DND-41 (cell line): ENCODE results near the gene PLEKHG2.

ENCODE experiments used
- EZH2 ChIP-seq: IDR thresholded peaks from 3 replicates; pipeline ENCODE4 v1.6.1; 2012; ENCODE audit warnings: borderline replicate concordance, low read depth, mild to moderate bottlenecking, moderate library complexity, low read length, inconsistent platforms; ENCODE audit not compliant: severe bottlenecking
- TF ChIP-seq, protein P1 (sequence below): IDR thresholded peaks from 2 replicates; pipeline ENCODE4 v1.5.1; 2012; ENCODE audit warnings: borderline replicate concordance, low read length, moderate library complexity, mild to moderate bottlenecking; ENCODE audit not compliant: poor library complexity, severe bottlenecking; ENCODE audit errors: extremely low read depth

DNA sequence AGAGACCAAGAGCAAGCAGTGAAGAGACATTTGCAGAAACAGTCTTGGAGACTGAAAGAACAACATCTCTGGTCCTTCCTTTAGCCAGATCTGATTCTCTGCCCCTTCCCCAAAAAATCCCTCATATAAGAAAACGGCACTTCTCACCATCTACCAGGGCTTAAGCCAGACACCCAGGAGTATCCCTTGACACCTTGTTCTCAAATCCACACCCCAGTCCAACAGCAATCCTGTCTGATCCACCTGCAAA, 1.7 kb upstream of the PLEKHG2 start:
- TF ChIP-seq, protein P1, sequence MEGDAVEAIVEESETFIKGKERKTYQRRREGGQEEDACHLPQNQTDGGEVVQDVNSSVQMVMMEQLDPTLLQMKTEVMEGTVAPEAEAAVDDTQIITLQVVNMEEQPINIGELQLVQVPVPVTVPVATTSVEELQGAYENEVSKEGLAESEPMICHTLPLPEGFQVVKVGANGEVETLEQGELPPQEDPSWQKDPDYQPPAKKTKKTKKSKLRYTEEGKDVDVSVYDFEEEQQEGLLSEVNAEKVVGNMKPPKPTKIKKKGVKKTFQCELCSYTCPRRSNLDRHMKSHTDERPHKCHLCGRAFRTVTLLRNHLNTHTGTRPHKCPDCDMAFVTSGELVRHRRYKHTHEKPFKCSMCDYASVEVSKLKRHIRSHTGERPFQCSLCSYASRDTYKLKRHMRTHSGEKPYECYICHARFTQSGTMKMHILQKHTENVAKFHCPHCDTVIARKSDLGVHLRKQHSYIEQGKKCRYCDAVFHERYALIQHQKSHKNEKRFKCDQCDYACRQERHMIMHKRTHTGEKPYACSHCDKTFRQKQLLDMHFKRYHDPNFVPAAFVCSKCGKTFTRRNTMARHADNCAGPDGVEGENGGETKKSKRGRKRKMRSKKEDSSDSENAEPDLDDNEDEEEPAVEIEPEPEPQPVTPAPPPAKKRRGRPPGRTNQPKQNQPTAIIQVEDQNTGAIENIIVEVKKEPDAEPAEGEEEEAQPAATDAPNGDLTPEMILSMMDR, result no peak
- no peak for TF ChIP-seq EZH2
